GM18861 (cell line): ENCODE measurements around the gene ABCG2.

ENCODE experiments used
- ATAC-seq: cut with Tn5 transposase; IDR thresholded peaks from one replicate; pipeline ENCODE4 v1.9.1; 2021; ENCODE audit not compliant: unreplicated experiment

Gene ABCG2

GRCh38 chr4:88158489-88159228 lies at the start of gene ABCG2:
TSS of gene ABCG2 (minus strand) at chr4:88158639. CDS start at chr4:88139995, 18,644 bp downstream.
- ATAC-seq, result no peak

GRCh38 chr4:88208156-88208555 lies 49.7 kb upstream of the ABCG2 start:
- no peak for ATAC-seq

GRCh38 chr4:88207171-88207570 lies 48.7 kb upstream of the ABCG2 start:
- ATAC-seq, result no peak

GRCh38 chr4:88204882-88205281 lies 46.4 kb upstream of the ABCG2 start:
- ATAC-seq, result no peak

GRCh38 chr4:88202443-88202842 lies 44.0 kb upstream of the ABCG2 start:
- no peak for ATAC-seq

- ATAC-seq, result no peak
These were observed 41.7 kb upstream of the ABCG2 start for GRCh38 chr4:88200186-88200585.

- no peak for ATAC-seq
These were observed 38.2 kb upstream of the ABCG2 start for GRCh38 chr4:88196523-88197185.

GRCh38 chr4:88196013-88196365 lies 37.5 kb upstream of the ABCG2 start:
- no peak for ATAC-seq

- no peak for ATAC-seq
These were observed 37.0 kb upstream of the ABCG2 start for GRCh38 chr4:88195328-88196012.

GRCh38 chr4:88191404-88191803 lies 33.0 kb upstream of the ABCG2 start:
- no peak for ATAC-seq

- ATAC-seq, result no peak
These were observed 31.6 kb upstream of the ABCG2 start for GRCh38 chr4:88189881-88190585.

- ATAC-seq, result no peak
These were observed 30.9 kb upstream of the ABCG2 start for GRCh38 chr4:88189418-88189738.

GRCh38 chr4:88188738-88189417 lies 30.4 kb upstream of the ABCG2 start:
- ATAC-seq, result no peak

GRCh38 chr4:88187766-88188165 lies 29.3 kb upstream of the ABCG2 start:
- no peak for ATAC-seq

GRCh38 chr4:88185906-88186305 lies 27.5 kb upstream of the ABCG2 start:
- no peak for ATAC-seq

GRCh38 chr4:88179261-88179660 lies 20.8 kb upstream of the ABCG2 start:
- no peak for ATAC-seq

- ATAC-seq, result no peak
These were observed 20.3 kb upstream of the ABCG2 start for GRCh38 chr4:88178626-88179231.

GRCh38 chr4:88177983-88178625 lies 19.7 kb upstream of the ABCG2 start:
- ATAC-seq, result peak; percentile 48

GRCh38 chr4:88172987-88173386 lies 14.5 kb upstream of the ABCG2 start:
- no peak for ATAC-seq

- no peak for ATAC-seq
These were observed 12.8 kb upstream of the ABCG2 start for GRCh38 chr4:88171206-88171605.
